VCaP (cell line): Measurements from ENCODE around the gene FECH.

ENCODE experiments used
- H3K27ac ChIP-seq: fragments of 450-650 bp; 2 replicates; pipeline ENCODE4 v1.5.1; 2017
- CTCF ChIP-seq: fragments of 450-650 bp; conservative IDR thresholded peaks from 2 replicates; pipeline ENCODE4 v1.5.1; 2017; ENCODE audit warnings: mild to moderate bottlenecking, moderate library complexity

FECH gene

GRCh38 chr18:57542812-57543427 is 43.6 kb downstream of the FECH start:
- H3K27ac ChIP-seq: no peak overlapping the region
- TF ChIP-seq CTCF: no peak

- TF ChIP-seq CTCF: no peak
- no peak overlapping the region for H3K27ac ChIP-seq
These were observed 44.4 kb downstream of the FECH start for GRCh38 chr18:57542126-57542525.

GRCh38 chr18:57539702-57540101 is 46.8 kb downstream of the FECH start:
- TF ChIP-seq CTCF: no peak
- H3K27ac ChIP-seq: no peak overlapping the region

- no peak for TF ChIP-seq CTCF
- no peak overlapping the region for H3K27ac ChIP-seq
These were observed 47.9 kb downstream of the FECH start for GRCh38 chr18:57538614-57539013.

GRCh38 chr18:57534511-57534909 is 52.0 kb downstream of the FECH start:
- no peak for TF ChIP-seq CTCF

GRCh38 chr18:57533868-57534510 is 52.5 kb downstream of the FECH start:
- peak overlapping the region; percentile 44 for H3K27ac ChIP-seq
- TF ChIP-seq CTCF: no peak

More at GRCh38 chr18:57534511-57534909, 52.0 kb downstream of the FECH start:
- H3K27ac ChIP-seq: no peak overlapping the region

- H3K27ac ChIP-seq: peak overlapping the region; percentile 44
These were observed 53.3 kb downstream of the FECH start for GRCh38 chr18:57533006-57533867.

More at GRCh38 chr18:57533006-57533867, 53.3 kb downstream of the FECH start:
- TF ChIP-seq CTCF: no peak
